HEK293 (cell line): ENCODE measurements around the gene MRPL33.

Source experiments
- BCL11A ChIP-seq: fragments of 450-650 bp; formaldehyde crosslinking; IDR thresholded peaks from 2 replicates; pipeline ENCODE4 v1.5.1; 2016; ENCODE audit warnings: low read depth, missing biosample characterization, missing genetic modification characterization
- BCL11B ChIP-seq: fragments of 450-650 bp; formaldehyde crosslinking; IDR thresholded peaks from 2 replicates; pipeline ENCODE4 v1.5.1; 2016; ENCODE audit warnings: low read depth, missing biosample characterization, missing genetic modification characterization
- GLI2 ChIP-seq: fragments of 450-650 bp; formaldehyde crosslinking; IDR thresholded peaks from 2 replicates; pipeline ENCODE4; 2017; ENCODE audit warnings: missing biosample characterization, missing genetic modification characterization, low read depth, borderline replicate concordance
- GLI4 ChIP-seq: fragments of 450-650 bp; formaldehyde crosslinking; IDR thresholded peaks from 2 replicates; pipeline ENCODE4 v1.5.1; 2016; ENCODE audit warnings: missing biosample characterization, missing genetic modification characterization
- SALL2 ChIP-seq: fragments of 450-650 bp; formaldehyde crosslinking; IDR thresholded peaks from 2 replicates; pipeline ENCODE4 v1.5.0; 2017; ENCODE audit warnings: missing biosample characterization, mild to moderate bottlenecking, missing genetic modification characterization, borderline replicate concordance
- SCRT1 ChIP-seq: fragments of 450-650 bp; formaldehyde crosslinking; IDR thresholded peaks from 2 replicates; pipeline ENCODE4 v1.5.1; 2016; ENCODE audit warnings: missing biosample characterization, missing genetic modification characterization, borderline replicate concordance
- ZBTB7A ChIP-seq: fragments of 450-650 bp; formaldehyde crosslinking; IDR thresholded peaks from 2 replicates; pipeline ENCODE4 v1.5.1; 2016; ENCODE audit warnings: low read depth, missing biosample characterization, missing genetic modification characterization
- ZFHX2 ChIP-seq: fragments of 450-650 bp; formaldehyde crosslinking; conservative IDR thresholded peaks from 2 replicates; pipeline ENCODE4 v1.5.1; 2016; ENCODE audit warnings: missing biosample characterization, missing genetic modification characterization
- ZNF112 ChIP-seq: fragments of 450-650 bp; formaldehyde crosslinking; IDR thresholded peaks from 2 replicates; pipeline ENCODE4 v1.5.0; 2017; ENCODE audit warnings: missing biosample characterization, missing genetic modification characterization
- ZNF138 ChIP-seq: fragments of 450-650 bp; formaldehyde crosslinking; IDR thresholded peaks from 2 replicates; pipeline ENCODE4 v1.5.1; 2016; ENCODE audit warnings: missing biosample characterization, missing genetic modification characterization, borderline replicate concordance
- ZNF157 ChIP-seq: fragments of 450-650 bp; formaldehyde crosslinking; IDR thresholded peaks from 2 replicates; pipeline ENCODE4 v1.5.1; 2016; ENCODE audit warnings: missing biosample characterization, missing genetic modification characterization
- ZNF169 ChIP-seq: fragments of 450-650 bp; formaldehyde crosslinking; IDR thresholded peaks from 2 replicates; pipeline ENCODE4 v1.5.1; 2016; ENCODE audit warnings: missing biosample characterization, missing genetic modification characterization
- ZNF2 ChIP-seq: fragments of 450-650 bp; formaldehyde crosslinking; IDR thresholded peaks from 2 replicates; pipeline ENCODE4 v1.5.1; 2016; ENCODE audit warnings: missing biosample characterization, missing genetic modification characterization
- ZNF24 ChIP-seq: fragments of 450-650 bp; formaldehyde crosslinking; IDR thresholded peaks from 2 replicates; pipeline ENCODE4 v1.5.1; 2016; ENCODE audit warnings: missing biosample characterization, missing genetic modification characterization
- ZNF248 ChIP-seq: fragments of 450-650 bp; formaldehyde crosslinking; IDR thresholded peaks from 2 replicates; pipeline ENCODE4 v1.5.1; 2017; ENCODE audit warnings: missing biosample characterization, missing genetic modification characterization
- ZNF354C ChIP-seq: fragments of 450-650 bp; formaldehyde crosslinking; IDR thresholded peaks from 2 replicates; pipeline ENCODE4 v1.5.1; 2016; ENCODE audit warnings: missing biosample characterization, missing genetic modification characterization, low read depth, borderline replicate concordance
- ZNF416 ChIP-seq: fragments of 450-650 bp; formaldehyde crosslinking; IDR thresholded peaks from 2 replicates; pipeline ENCODE4 v1.5.1; 2016; ENCODE audit warnings: missing biosample characterization, missing genetic modification characterization
- ZNF48 ChIP-seq: fragments of 450-650 bp; formaldehyde crosslinking; IDR thresholded peaks from 2 replicates; pipeline ENCODE4 v1.5.1; 2016; ENCODE audit warnings: missing biosample characterization, missing genetic modification characterization
- ZNF510 ChIP-seq: fragments of 450-650 bp; formaldehyde crosslinking; IDR thresholded peaks from 2 replicates; pipeline ENCODE4 v1.5.1; 2018; ENCODE audit warnings: mild to moderate bottlenecking, missing genetic modification characterization, missing biosample characterization; ENCODE audit not compliant: insufficient replicate concordance
- ZNF560 ChIP-seq: fragments of 450-650 bp; formaldehyde crosslinking; IDR thresholded peaks from 2 replicates; pipeline ENCODE4 v1.5.1; 2017; ENCODE audit warnings: missing biosample characterization, missing genetic modification characterization, borderline replicate concordance
- ZNF701 ChIP-seq: fragments of 450-650 bp; formaldehyde crosslinking; IDR thresholded peaks from 2 replicates; pipeline ENCODE4 v1.5.1; 2016; ENCODE audit warnings: missing biosample characterization, missing genetic modification characterization
- ZNF777 ChIP-seq: fragments of 450-650 bp; formaldehyde crosslinking; IDR thresholded peaks from 2 replicates; pipeline ENCODE4 v1.5.1; 2017; ENCODE audit warnings: missing biosample characterization, missing genetic modification characterization, borderline replicate concordance
- TF ChIP-seq, protein P1 (sequence below): fragments of 450-650 bp; formaldehyde crosslinking; IDR thresholded peaks from 2 replicates; pipeline ENCODE4 v1.5.1; 2016; ENCODE audit warnings: missing biosample characterization, missing genetic modification characterization
- TF ChIP-seq, protein P2 (sequence below): fragments of 450-650 bp; formaldehyde crosslinking; IDR thresholded peaks from 2 replicates; pipeline ENCODE4 v1.5.1; 2016; ENCODE audit warnings: missing biosample characterization, missing genetic modification characterization
- TF ChIP-seq, protein P3 (sequence below): sonication (generic); formaldehyde crosslinking; IDR thresholded peaks from 2 replicates; pipeline ENCODE4 v1.8.1; 2022; ENCODE audit warnings: mild to moderate bottlenecking, moderate library complexity, missing genetic modification reagents
- TF ChIP-seq, protein P4 (sequence below): fragments of 450-650 bp; formaldehyde crosslinking; IDR thresholded peaks from 2 replicates; pipeline ENCODE4 v1.5.1; 2017; ENCODE audit warnings: missing biosample characterization, missing genetic modification characterization
- TF ChIP-seq, protein P5 (sequence below): fragments of 450-650 bp; formaldehyde crosslinking; IDR thresholded peaks from 2 replicates; pipeline ENCODE4 v1.5.1; 2016; ENCODE audit warnings: missing biosample characterization, missing genetic modification characterization, borderline replicate concordance
- TF ChIP-seq, protein P6 (sequence below): fragments of 450-650 bp; formaldehyde crosslinking; IDR thresholded peaks from 2 replicates; pipeline ENCODE4 v1.5.1; 2016; ENCODE audit warnings: missing biosample characterization, missing genetic modification characterization
- TF ChIP-seq, protein P7 (sequence below): fragments of 450-650 bp; formaldehyde crosslinking; IDR thresholded peaks from 2 replicates; pipeline ENCODE4 v1.5.1; 2016; ENCODE audit warnings: missing biosample characterization, missing genetic modification characterization

Gene MRPL33

DNA sequence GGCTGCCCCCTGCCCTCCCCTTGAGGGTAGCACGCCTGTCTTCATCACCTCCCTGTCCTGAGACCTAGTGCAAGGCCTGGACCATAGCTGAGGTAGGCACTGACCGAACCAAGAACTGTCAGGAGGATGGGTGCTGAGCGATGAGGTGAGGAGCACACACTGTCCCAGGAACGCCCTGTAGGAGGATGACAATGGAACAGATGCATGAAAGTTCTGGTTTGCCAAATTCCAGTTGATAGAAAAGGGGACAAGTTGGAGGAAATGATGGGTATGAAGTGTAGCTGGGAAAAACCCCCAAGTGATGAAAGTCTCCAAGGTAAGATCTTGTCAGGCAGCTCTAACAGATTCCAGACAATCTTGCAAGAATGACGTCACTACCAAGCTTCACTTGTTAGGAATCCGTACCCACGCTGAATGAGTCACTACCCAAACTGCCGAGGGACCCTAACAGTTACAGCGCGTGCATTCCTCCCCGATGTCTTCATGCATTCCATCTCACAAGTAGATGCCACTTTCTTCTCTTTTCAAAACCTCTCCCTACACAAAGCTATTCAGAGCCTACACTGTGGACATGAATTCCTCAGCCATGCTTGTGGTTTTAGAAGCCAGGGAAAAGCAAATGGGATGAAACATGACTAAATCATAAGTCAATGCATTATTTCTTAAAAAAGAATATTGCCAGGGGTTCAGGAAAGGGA, 27.6 kb downstream of the MRPL33 start (continued):
- TF ChIP-seq, protein P1, sequence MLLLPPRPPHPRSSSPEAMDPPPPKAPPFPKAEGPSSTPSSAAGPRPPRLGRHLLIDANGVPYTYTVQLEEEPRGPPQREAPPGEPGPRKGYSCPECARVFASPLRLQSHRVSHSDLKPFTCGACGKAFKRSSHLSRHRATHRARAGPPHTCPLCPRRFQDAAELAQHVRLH (tag by site-specific recombination): no peak
- TF ChIP-seq ZNF354C: no peak
- TF ChIP-seq ZNF510: no peak
- no peak for TF ChIP-seq ZNF48 (tag by site-specific recombination)
- TF ChIP-seq, protein P2, sequence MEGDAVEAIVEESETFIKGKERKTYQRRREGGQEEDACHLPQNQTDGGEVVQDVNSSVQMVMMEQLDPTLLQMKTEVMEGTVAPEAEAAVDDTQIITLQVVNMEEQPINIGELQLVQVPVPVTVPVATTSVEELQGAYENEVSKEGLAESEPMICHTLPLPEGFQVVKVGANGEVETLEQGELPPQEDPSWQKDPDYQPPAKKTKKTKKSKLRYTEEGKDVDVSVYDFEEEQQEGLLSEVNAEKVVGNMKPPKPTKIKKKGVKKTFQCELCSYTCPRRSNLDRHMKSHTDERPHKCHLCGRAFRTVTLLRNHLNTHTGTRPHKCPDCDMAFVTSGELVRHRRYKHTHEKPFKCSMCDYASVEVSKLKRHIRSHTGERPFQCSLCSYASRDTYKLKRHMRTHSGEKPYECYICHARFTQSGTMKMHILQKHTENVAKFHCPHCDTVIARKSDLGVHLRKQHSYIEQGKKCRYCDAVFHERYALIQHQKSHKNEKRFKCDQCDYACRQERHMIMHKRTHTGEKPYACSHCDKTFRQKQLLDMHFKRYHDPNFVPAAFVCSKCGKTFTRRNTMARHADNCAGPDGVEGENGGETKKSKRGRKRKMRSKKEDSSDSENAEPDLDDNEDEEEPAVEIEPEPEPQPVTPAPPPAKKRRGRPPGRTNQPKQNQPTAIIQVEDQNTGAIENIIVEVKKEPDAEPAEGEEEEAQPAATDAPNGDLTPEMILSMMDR (tag by site-specific recombination): no peak
- TF ChIP-seq SCRT1 (tag by site-specific recombination): no peak
- TF ChIP-seq, protein P3, sequence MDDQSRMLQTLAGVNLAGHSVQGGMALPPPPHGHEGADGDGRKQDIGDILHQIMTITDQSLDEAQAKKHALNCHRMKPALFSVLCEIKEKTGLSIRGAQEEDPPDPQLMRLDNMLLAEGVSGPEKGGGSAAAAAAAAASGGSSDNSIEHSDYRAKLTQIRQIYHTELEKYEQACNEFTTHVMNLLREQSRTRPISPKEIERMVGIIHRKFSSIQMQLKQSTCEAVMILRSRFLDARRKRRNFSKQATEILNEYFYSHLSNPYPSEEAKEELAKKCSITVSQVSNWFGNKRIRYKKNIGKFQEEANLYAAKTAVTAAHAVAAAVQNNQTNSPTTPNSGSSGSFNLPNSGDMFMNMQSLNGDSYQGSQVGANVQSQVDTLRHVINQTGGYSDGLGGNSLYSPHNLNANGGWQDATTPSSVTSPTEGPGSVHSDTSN (CRISPR knock-in tag): no peak
- TF ChIP-seq, protein P4, sequence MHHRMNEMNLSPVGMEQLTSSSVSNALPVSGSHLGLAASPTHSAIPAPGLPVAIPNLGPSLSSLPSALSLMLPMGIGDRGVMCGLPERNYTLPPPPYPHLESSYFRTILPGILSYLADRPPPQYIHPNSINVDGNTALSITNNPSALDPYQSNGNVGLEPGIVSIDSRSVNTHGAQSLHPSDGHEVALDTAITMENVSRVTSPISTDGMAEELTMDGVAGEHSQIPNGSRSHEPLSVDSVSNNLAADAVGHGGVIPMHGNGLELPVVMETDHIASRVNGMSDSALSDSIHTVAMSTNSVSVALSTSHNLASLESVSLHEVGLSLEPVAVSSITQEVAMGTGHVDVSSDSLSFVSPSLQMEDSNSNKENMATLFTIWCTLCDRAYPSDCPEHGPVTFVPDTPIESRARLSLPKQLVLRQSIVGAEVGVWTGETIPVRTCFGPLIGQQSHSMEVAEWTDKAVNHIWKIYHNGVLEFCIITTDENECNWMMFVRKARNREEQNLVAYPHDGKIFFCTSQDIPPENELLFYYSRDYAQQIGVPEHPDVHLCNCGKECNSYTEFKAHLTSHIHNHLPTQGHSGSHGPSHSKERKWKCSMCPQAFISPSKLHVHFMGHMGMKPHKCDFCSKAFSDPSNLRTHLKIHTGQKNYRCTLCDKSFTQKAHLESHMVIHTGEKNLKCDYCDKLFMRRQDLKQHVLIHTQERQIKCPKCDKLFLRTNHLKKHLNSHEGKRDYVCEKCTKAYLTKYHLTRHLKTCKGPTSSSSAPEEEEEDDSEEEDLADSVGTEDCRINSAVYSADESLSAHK: no peak
- no peak for TF ChIP-seq ZNF560 (tag by site-specific recombination)
- TF ChIP-seq, protein P5, sequence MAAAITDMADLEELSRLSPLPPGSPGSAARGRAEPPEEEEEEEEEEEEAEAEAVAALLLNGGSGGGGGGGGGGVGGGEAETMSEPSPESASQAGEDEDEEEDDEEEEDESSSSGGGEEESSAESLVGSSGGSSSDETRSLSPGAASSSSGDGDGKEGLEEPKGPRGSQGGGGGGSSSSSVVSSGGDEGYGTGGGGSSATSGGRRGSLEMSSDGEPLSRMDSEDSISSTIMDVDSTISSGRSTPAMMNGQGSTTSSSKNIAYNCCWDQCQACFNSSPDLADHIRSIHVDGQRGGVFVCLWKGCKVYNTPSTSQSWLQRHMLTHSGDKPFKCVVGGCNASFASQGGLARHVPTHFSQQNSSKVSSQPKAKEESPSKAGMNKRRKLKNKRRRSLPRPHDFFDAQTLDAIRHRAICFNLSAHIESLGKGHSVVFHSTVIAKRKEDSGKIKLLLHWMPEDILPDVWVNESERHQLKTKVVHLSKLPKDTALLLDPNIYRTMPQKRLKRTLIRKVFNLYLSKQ (tag by site-specific recombination): no peak
- TF ChIP-seq ZBTB7A (tag by site-specific recombination): peak; percentile 68; the same call in 1 of the 2 replicates
- TF ChIP-seq ZNF112 (tag by site-specific recombination): no peak
- TF ChIP-seq, protein P6, sequence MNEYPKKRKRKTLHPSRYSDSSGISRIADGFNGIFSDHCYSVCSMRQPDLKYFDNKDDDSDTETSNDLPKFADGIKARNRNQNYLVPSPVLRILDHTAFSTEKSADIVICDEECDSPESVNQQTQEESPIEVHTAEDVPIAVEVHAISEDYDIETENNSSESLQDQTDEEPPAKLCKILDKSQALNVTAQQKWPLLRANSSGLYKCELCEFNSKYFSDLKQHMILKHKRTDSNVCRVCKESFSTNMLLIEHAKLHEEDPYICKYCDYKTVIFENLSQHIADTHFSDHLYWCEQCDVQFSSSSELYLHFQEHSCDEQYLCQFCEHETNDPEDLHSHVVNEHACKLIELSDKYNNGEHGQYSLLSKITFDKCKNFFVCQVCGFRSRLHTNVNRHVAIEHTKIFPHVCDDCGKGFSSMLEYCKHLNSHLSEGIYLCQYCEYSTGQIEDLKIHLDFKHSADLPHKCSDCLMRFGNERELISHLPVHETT (tag by site-specific recombination): peak; percentile 82
- no peak for TF ChIP-seq ZNF157 (tag by site-specific recombination)
- TF ChIP-seq ZNF248 (tag by site-specific recombination): no peak
- no peak for TF ChIP-seq GLI2 (tag by site-specific recombination)
- no peak for TF ChIP-seq SALL2 (tag by site-specific recombination)
- no peak for TF ChIP-seq ZNF416 (tag by site-specific recombination)
- no peak for TF ChIP-seq BCL11B (tag by site-specific recombination)
- TF ChIP-seq ZFHX2 (tag by site-specific recombination): peak; percentile 76
- peak; percentile 90 for TF ChIP-seq ZNF24 (tag by site-specific recombination)
- no peak for TF ChIP-seq BCL11A (tag by site-specific recombination)
- TF ChIP-seq GLI4: no peak
- no peak for TF ChIP-seq ZNF701 (tag by site-specific recombination)
- no peak for TF ChIP-seq ZNF138 (tag by site-specific recombination)
- no peak for TF ChIP-seq ZNF169 (tag by site-specific recombination)
- 0 out of 2 replicates have a peak, but pooled peaks have one; percentile 34 for TF ChIP-seq ZNF2 (tag by site-specific recombination)
- TF ChIP-seq ZNF777 (tag by site-specific recombination): no peak
- TF ChIP-seq, protein P7, sequence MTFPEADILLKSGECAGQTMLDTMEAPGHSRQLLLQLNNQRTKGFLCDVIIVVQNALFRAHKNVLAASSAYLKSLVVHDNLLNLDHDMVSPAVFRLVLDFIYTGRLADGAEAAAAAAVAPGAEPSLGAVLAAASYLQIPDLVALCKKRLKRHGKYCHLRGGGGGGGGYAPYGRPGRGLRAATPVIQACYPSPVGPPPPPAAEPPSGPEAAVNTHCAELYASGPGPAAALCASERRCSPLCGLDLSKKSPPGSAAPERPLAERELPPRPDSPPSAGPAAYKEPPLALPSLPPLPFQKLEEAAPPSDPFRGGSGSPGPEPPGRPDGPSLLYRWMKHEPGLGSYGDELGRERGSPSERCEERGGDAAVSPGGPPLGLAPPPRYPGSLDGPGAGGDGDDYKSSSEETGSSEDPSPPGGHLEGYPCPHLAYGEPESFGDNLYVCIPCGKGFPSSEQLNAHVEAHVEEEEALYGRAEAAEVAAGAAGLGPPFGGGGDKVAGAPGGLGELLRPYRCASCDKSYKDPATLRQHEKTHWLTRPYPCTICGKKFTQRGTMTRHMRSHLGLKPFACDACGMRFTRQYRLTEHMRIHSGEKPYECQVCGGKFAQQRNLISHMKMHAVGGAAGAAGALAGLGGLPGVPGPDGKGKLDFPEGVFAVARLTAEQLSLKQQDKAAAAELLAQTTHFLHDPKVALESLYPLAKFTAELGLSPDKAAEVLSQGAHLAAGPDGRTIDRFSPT (tag by site-specific recombination): peak; percentile 95
